Keratinocyte (primary cell): Measurements from ENCODE around the gene FAM117A. TPM values are rescaled to one million over a fixed set of nuclear protein-coding genes. Genes with fewer than 3 reads are reported as not detected.
"Not testable (repeated sequence)": the region's sequence is repeated elsewhere in the genome, so short reads cannot be mapped to it uniquely, and the experiment has no call there.

Experiments used
- DNase-seq: peaks from one replicate; pipeline ENCODE4 v3.0.0-alpha.2; 2011; ENCODE audit warnings: low read depth, missing footprints, low spot score
- FAIRE-seq: peaks from 2 replicates; lab custom pipeline; 2011; peaks lifted over from hg19 to GRCh38; lab: Jason Lieb, UNC
- H2AFZ ChIP-seq: 2 replicates; pipeline ENCODE4 v1.6.0; 2012; ENCODE audit warnings: low read length, control low read depth, inconsistent platforms; ENCODE audit not compliant: control insufficient read depth
- H3K27ac ChIP-seq: 2 replicates; pipeline ENCODE4 v1.5.1; 2011; ENCODE audit warnings: low read length; ENCODE audit not compliant: control insufficient read depth, insufficient read depth
- H3K27me3 ChIP-seq: 3 replicates; pipeline ENCODE4 v1.6.0; 2011; ENCODE audit warnings: low read length; ENCODE audit not compliant: control insufficient read depth, insufficient read depth; ENCODE audit errors: extremely low read depth
- H3K36me3 ChIP-seq, 2 experiments: 2 replicates in 1 of 2; 3 replicates in 1 of 2; pipeline ENCODE4 v1.5.1; 2011; ENCODE audit warnings: low read length in 2 of 2, mild to moderate bottlenecking in 1 of 2; ENCODE audit not compliant: control insufficient read depth in 2 of 2, insufficient read depth in 2 of 2; ENCODE audit errors: extremely low read depth in 1 of 2
- H3K4me1 ChIP-seq: 3 replicates; pipeline ENCODE4 v1.5.1; 2011; ENCODE audit warnings: low read length; ENCODE audit not compliant: control insufficient read depth, insufficient read depth; ENCODE audit errors: extremely low read depth
- H3K4me2 ChIP-seq: 3 replicates; pipeline ENCODE4 v1.6.0; 2011; ENCODE audit warnings: low read depth, low read length; ENCODE audit not compliant: control insufficient read depth, insufficient read depth; ENCODE audit errors: extremely low read depth
- H3K4me3 ChIP-seq, 3 experiments: fragments of 200-600 bp in 1 of 3; sonication (generic) in 1 of 3; 2 replicates in 2 of 3; 3 replicates in 1 of 3; pipeline ENCODE4 v1.5.1; 2011 to 2016; ENCODE audit warnings: low read length in 3 of 3, mild to moderate bottlenecking in 3 of 3, control low read depth in 2 of 3, inconsistent platforms in 1 of 3, low read depth in 1 of 3, mixed read lengths in 1 of 3, mixed run types in 1 of 3, moderate library complexity in 1 of 3; ENCODE audit not compliant: control insufficient read depth in 2 of 3, insufficient read depth in 2 of 3; ENCODE audit errors: extremely low read depth in 1 of 3
- H3K79me2 ChIP-seq: 2 replicates; pipeline ENCODE4 v1.6.0; 2012; ENCODE audit warnings: low read length; ENCODE audit not compliant: control insufficient read depth, insufficient read depth
- H3K9ac ChIP-seq: 3 replicates; pipeline ENCODE4 v1.6.0; 2011; ENCODE audit warnings: low read length; ENCODE audit not compliant: control insufficient read depth, insufficient read depth; ENCODE audit errors: extremely low read depth
- H3K9me1 ChIP-seq: 3 replicates; pipeline ENCODE4 v1.6.0; 2011; ENCODE audit warnings: low read length; ENCODE audit not compliant: control insufficient read depth, insufficient read depth; ENCODE audit errors: extremely low read depth
- H3K9me3 ChIP-seq: 2 replicates; pipeline ENCODE4 v1.5.1; 2012; ENCODE audit warnings: low read depth, low read length; ENCODE audit not compliant: control insufficient read depth
- H4K20me1 ChIP-seq: 3 replicates; pipeline ENCODE4 v1.6.0; 2011; ENCODE audit warnings: low read length; ENCODE audit not compliant: control insufficient read depth, insufficient read depth; ENCODE audit errors: extremely low read depth
- EZH2 ChIP-seq: IDR thresholded peaks from one replicate; pipeline ENCODE4 v1.6.1; 2012; ENCODE audit warnings: inconsistent platforms, mild to moderate bottlenecking, low read length, moderate library complexity
- dilution Hi-C: fragments of 300-500 bp; cut with MboI; formaldehyde crosslinking; loops from one replicate; pipeline ENCODE4 v1.7.0; 2020; ENCODE audit warnings: low sequenced_read_pairs; ENCODE audit not compliant: extremely low pct_ligation_motif_present
- polyA plus RNA-seq, 5 experiments: library from polyadenylated mRNA; depleted of rRNA in 3 of 5; stranded (reverse) in 3 of 5; stranded (forward) in 1 of 5; unstranded in 1 of 5; fragments of >200 nt; gene quantifications; 1 replicate in 1 of 5; 2 replicates in 3 of 5; 3 replicates in 1 of 5; pipeline versions ENCODE4 v1.2.1 to v1.2.3, GENCODE V29; 2011 to 2012; ENCODE audit warnings: missing spikeins in 2 of 5, low read depth in 1 of 5, low replicate concordance in 1 of 5
- TF ChIP-seq, protein P1 (sequence below), 3 experiments: IDR thresholded peaks in 1 of 3; conservative IDR thresholded peaks in 1 of 3; optimal IDR thresholded peaks in 1 of 3; 2 replicates in 2 of 3; 3 replicates in 1 of 3; pipeline versions ENCODE3 to v1.5.1; 2011; ENCODE audit warnings: low read length in 3 of 3, mild to moderate bottlenecking in 3 of 3, moderate library complexity in 2 of 3, control low read depth in 1 of 3, inconsistent platforms in 1 of 3; ENCODE audit not compliant: insufficient read depth in 2 of 3; ENCODE audit errors: extremely low read depth in 1 of 3

FAM117A gene
- polyA plus RNA-seq, 1 donor (not counting 4 experiments of a cell fraction or from before 2014, with no cell fraction given), result 4.7 TPM

DNA sequence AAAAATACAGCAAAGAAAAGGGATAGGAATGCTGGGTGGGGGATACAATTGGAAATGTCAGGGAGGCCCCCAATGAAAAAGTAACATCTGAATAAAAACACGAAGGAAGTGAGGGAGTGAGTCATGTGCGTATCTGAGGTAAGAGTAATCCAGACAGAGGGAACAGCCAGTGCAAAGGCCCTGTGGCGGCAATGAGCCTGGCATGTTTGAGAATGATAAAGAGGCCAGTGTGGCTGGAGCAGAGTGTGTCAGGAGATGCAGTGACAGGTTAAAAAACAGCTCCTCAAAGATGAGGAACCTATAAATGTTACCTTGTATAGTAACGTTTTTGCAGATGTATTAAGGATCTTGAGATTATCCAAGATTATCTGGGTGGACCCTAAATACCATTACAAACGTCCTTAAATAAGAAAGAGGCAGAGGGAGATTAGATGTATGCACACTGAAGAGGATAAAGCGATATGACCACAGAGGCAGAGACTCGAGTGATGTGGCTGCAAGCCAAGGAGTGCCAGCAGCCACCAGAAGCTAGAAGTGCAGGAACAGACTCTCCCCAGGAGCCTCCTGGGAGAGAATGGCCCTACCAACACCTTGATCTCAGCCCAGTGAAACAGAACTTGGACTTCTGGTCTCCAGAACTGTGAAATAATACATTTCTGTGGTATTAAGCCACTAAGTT lies 38.3 kb downstream of the FAM117A start:
- no peak overlapping the region for H3K27ac ChIP-seq
- dilution Hi-C loops, result no loop called here
- H3K9me3 ChIP-seq, result no peaks in the 10 kb centered on the region
- peaks cover 0 to 5% of the 10 kb centered on the region in 2 experiments for H3K36me3 ChIP-seq
- no peaks in the 10 kb centered on the region for H3K27me3 ChIP-seq
- H3K4me1 ChIP-seq, result no peaks in the 10 kb centered on the region
- no peak overlapping the region for H3K4me2 ChIP-seq
- H2AFZ ChIP-seq, result no peak overlapping the region
- no peaks in the 10 kb centered on the region for H3K9me1 ChIP-seq
- no peak overlapping the region for H3K9ac ChIP-seq
- no peak for FAIRE-seq
- H3K79me2 ChIP-seq, result no peaks in the 10 kb centered on the region
- TF ChIP-seq EZH2, result no peak
- TF ChIP-seq, protein P1, sequence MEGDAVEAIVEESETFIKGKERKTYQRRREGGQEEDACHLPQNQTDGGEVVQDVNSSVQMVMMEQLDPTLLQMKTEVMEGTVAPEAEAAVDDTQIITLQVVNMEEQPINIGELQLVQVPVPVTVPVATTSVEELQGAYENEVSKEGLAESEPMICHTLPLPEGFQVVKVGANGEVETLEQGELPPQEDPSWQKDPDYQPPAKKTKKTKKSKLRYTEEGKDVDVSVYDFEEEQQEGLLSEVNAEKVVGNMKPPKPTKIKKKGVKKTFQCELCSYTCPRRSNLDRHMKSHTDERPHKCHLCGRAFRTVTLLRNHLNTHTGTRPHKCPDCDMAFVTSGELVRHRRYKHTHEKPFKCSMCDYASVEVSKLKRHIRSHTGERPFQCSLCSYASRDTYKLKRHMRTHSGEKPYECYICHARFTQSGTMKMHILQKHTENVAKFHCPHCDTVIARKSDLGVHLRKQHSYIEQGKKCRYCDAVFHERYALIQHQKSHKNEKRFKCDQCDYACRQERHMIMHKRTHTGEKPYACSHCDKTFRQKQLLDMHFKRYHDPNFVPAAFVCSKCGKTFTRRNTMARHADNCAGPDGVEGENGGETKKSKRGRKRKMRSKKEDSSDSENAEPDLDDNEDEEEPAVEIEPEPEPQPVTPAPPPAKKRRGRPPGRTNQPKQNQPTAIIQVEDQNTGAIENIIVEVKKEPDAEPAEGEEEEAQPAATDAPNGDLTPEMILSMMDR (optimal IDR thresholded peaks at IDR 0.05 in 1 of 3, IDR thresholded peaks at IDR 0.05 in 1 of 3, conservative IDR thresholded peaks at IDR 0.05 in 1 of 3; ENCODE audit: extremely low read depth in 1 of 3, insufficient read depth in 2 of 3, low read length in 3 of 3), result no peak
- no peak overlapping the region for H3K4me3 ChIP-seq
- no peaks in the 10 kb centered on the region for H4K20me1 ChIP-seq
- DNase-seq, result no peak

DNA sequence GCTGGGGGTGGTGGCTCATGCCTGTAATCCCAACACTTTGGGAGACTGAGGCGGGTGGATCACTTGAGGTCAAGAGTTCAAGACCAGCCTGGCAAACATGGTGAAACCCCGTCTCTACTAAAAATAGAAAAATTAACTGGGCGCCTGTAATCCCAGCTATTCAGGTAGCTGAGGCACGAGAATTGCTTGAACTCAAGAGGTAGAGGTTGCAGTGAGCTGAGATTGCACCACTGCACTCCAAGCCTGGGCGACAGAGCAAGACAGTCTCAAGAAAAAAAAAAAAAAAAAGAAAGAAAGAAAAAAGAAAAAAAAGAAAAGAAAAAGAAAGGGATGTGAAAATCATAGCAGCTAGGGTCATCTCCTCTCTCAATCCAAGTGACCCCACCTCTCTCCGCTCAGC lies 39.4 kb downstream of the FAM117A start:
- H4K20me1 ChIP-seq, H3K79me2 ChIP-seq, H3K4me3 ChIP-seq, H3K4me2 ChIP-seq, H3K4me1 ChIP-seq, H3K9ac ChIP-seq, FAIRE-seq, H2AFZ ChIP-seq, DNase-seq, H3K9me3 ChIP-seq, H3K27ac ChIP-seq, H3K27me3 ChIP-seq, H3K9me1 ChIP-seq, dilution Hi-C loops: not testable (repeated sequence)
- peaks cover 0 to 12% of the 10 kb centered on the region in 2 experiments for H3K36me3 ChIP-seq

DNA sequence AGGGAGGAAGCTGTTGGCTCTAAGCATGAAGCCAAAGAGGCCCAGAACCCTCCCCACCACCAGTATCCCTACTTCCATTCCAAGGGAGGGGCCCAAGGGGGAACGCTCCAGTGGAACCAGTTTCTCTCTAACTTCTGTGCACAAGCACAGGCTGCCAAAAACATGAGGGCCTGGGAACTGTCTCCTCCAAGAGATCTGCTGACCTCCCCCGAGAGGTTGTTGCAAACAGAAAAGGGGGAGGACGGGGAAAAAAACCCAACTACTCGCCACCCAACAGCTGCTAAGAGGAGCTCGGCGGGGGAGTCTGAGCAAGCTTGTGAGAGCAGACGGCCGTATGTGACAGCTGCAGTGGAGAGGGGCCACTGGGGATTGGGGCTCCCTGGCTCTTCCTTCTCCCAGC lies 40.5 kb downstream of the FAM117A start:
- no peak for DNase-seq
- Histone ChIP-seq H2AFZ (no peak overlapping the region), H3K36me3 (peaks cover 0 to 16% of the 10 kb centered on the region in 2 experiments), H3K27ac (no peak overlapping the region), H3K9me1 (no peaks in the 10 kb centered on the region), H3K79me2 (no peaks in the 10 kb centered on the region), H3K4me1 (no peaks in the 10 kb centered on the region), H3K9me3 (no peaks in the 10 kb centered on the region), H3K27me3 (no peaks in the 10 kb centered on the region), H3K9ac (no peak overlapping the region), H4K20me1 (no peaks in the 10 kb centered on the region), H3K4me3 (no peak overlapping the region), H3K4me2 (no peak overlapping the region)
- TF ChIP-seq EZH2, result no peak
- TF ChIP-seq, protein P1 (optimal IDR thresholded peaks at IDR 0.05 in 1 of 3, IDR thresholded peaks at IDR 0.05 in 1 of 3, conservative IDR thresholded peaks at IDR 0.05 in 1 of 3; ENCODE audit: extremely low read depth in 1 of 3, insufficient read depth in 2 of 3, low read length in 3 of 3), result no peak
- no peak for FAIRE-seq
- dilution Hi-C loops, result no loop called here
